AG10803 (cell line): ENCODE results near the gene NTN1.

Source experiments
- DNase-seq: peaks from one replicate; pipeline ENCODE4 v3.0.0; 2010; ENCODE audit warnings: low read depth
- H3K4me3 ChIP-seq: 2 replicates; pipeline ENCODE4 v1.5.1; 2011; ENCODE audit warnings: mild to moderate bottlenecking, low read length, control low read depth
- TF ChIP-seq, protein P1 (sequence below): conservative IDR thresholded peaks from 2 replicates; pipeline ENCODE4 v1.5.1; 2011; ENCODE audit warnings: mild to moderate bottlenecking, low read length, control low read depth, inconsistent platforms

NTN1 gene

DNA sequence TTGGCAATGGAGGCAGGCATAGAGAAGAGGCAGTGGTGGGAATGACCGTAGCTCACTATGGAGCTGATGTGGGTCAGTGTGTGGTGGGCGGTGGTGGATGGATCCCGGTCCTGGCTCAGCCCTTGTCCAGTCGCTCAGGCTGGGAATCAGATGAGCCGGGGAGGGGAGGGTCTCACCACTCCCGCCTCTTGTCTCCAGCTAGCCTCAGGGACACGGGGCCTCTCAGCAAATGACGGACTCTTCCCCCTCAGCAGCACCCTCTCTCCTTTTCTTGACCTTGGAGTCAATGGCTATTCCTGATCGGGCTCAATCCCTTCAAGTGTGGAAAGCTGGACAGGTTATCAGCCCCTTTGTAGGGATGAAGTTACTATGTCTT, 208.5 kb downstream of the NTN1 start:
- TF ChIP-seq, protein P1, sequence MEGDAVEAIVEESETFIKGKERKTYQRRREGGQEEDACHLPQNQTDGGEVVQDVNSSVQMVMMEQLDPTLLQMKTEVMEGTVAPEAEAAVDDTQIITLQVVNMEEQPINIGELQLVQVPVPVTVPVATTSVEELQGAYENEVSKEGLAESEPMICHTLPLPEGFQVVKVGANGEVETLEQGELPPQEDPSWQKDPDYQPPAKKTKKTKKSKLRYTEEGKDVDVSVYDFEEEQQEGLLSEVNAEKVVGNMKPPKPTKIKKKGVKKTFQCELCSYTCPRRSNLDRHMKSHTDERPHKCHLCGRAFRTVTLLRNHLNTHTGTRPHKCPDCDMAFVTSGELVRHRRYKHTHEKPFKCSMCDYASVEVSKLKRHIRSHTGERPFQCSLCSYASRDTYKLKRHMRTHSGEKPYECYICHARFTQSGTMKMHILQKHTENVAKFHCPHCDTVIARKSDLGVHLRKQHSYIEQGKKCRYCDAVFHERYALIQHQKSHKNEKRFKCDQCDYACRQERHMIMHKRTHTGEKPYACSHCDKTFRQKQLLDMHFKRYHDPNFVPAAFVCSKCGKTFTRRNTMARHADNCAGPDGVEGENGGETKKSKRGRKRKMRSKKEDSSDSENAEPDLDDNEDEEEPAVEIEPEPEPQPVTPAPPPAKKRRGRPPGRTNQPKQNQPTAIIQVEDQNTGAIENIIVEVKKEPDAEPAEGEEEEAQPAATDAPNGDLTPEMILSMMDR = no peak
- H3K4me3 ChIP-seq = no peak overlapping the region
- no peak for DNase-seq

GRCh38 chr17:9230346-9230745, 209.0 kb downstream of the NTN1 start:
- peak; percentile 85 for DNase-seq
- TF ChIP-seq, protein P1 = no peak
- H3K4me3 ChIP-seq = no peak overlapping the region

- TF ChIP-seq, protein P1 = no peak
- no peak for DNase-seq
These were observed 209.6 kb downstream of the NTN1 start for GRCh38 chr17:9230861-9231260.

GRCh38 chr17:9231449-9232154, 210.3 kb downstream of the NTN1 start:
- TF ChIP-seq, protein P1 = no peak
- no peak overlapping the region for H3K4me3 ChIP-seq
- DNase-seq = no peak

More at GRCh38 chr17:9230861-9231260, 209.6 kb downstream of the NTN1 start:
- no peak overlapping the region for H3K4me3 ChIP-seq

DNA sequence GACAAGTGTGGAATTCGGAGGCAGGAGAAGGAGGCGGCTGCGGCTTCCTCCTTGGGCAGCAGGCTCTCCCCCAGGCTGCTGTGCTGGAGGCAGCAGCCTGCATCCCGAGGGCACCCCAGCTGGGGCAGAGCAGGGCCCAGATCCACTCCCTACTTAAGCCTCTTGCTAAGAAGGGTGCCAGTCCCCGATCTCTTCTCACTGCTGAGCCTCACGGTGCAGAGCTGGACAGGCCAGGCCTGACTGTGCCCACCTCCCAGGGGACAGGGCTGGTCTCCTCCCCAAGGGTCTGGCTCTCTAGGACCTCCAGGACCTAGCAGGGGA, 210.8 kb downstream of the NTN1 start:
- H3K4me3 ChIP-seq = no peak overlapping the region
- TF ChIP-seq, protein P1 = no peak
- DNase-seq = no peak

GRCh38 chr17:9232591-9233270, 211.4 kb downstream of the NTN1 start:
- TF ChIP-seq, protein P1 = no peak
- DNase-seq = peak; percentile 72
- no peak overlapping the region for H3K4me3 ChIP-seq

DNA sequence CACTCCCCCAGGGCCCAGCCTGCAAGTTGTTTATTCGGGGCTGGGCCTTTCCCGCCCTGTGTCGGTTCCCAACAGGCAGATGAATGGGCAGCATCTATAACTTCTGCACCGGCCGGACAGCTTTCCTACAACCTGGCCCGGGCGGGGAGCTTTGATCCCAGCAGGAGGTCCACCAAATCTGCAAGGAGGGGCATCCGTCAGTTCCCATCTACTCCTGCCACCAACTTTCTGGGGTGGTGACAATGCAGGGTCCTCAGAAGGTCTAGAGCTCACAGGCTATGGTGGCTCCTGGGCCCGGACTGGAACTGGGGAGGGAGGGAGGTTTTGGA, 211.9 kb downstream of the NTN1 start:
- DNase-seq = no peak
- TF ChIP-seq, protein P1 = no peak
- H3K4me3 ChIP-seq = no peak overlapping the region
